ENCODE data around the gene SENP1.
"Not testable (repeated sequence)": the region's sequence is repeated elsewhere in the genome, so short reads cannot be mapped to it uniquely, and the experiment has no call there.

- not testable (repeated sequence) for TF ChIP-seq EZH2 (IDR thresholded peaks at IDR 0.05; ENCODE audit: low read depth, unreplicated experiment); CTCF (conservative IDR thresholded peaks at IDR 0.05; ENCODE audit: low read depth in 2 of 2); EZH2phosphoT487 (IDR thresholded peaks at IDR 0.05; ENCODE audit: unreplicated experiment); STAT1 (IDR thresholded peaks at IDR 0.05; ENCODE audit: unreplicated experiment); CREB1 (CRISPR knock-in tag; IDR thresholded peaks at IDR 0.05; ENCODE audit: low read depth); ZNF114 (CRISPR knock-in tag; IDR thresholded peaks at IDR 0.05); REST (IDR thresholded peaks at IDR 0.05; ENCODE audit: unreplicated experiment); POLR2AphosphoS5 (IDR thresholded peaks at IDR 0.05; ENCODE audit: low read depth)
Observed at GRCh38 chr12:48125542-48125941, 19.7 kb upstream of the SENP1 start.
